ENCODE data around the gene CD7. TPM values are rescaled to one million over a fixed set of nuclear protein-coding genes. Genes with fewer than 3 reads are reported as not detected.
A peak's percentile ranks its signal among the peaks of the same experiment; 100 is the strongest.

CD7 gene
- total and polyA plus RNA-seq, 9 of the 15 experiments (the other 6 are each of a cell fraction or from before 2014, with no cell fraction given) = 0.21 to 0.35 TPM; not detected in 7

DNA sequence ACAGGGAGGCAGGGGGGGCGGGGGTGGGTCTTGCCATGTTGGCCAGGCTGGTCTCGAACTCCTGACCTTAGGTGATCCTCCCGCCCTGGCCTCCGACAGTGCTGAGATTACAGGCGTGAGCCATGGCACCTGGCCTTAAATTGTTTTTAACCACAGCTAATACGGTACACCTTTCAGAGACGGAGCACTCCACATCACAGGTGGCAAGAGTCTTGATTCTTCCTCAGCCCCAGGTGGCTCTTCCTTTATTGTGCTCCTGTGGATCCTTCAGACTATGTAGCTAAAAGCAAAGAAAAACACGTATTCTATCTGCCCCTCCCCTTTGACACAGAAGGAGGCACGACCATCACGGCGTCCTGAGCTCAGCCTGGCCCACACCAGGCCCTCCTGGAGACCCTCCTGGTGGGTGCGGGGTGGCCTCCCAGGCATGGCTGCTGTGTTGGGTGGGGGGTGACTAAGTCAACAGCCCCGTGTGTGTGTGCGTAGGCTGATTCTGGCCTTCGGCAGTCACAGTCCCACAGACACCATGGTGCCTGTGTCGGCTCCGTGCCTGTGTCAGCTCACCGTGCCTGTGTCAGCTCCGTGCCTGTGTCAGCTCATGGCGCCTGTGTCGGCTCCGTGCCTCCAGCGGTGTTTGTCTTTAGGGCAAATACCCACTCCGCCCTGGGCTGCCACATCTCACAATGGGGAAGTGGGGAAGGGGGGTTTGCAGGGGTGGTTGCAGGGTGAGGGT lies 26.9 kb upstream of the CD7 start (continued):
- TF ChIP-seq, protein P1, sequence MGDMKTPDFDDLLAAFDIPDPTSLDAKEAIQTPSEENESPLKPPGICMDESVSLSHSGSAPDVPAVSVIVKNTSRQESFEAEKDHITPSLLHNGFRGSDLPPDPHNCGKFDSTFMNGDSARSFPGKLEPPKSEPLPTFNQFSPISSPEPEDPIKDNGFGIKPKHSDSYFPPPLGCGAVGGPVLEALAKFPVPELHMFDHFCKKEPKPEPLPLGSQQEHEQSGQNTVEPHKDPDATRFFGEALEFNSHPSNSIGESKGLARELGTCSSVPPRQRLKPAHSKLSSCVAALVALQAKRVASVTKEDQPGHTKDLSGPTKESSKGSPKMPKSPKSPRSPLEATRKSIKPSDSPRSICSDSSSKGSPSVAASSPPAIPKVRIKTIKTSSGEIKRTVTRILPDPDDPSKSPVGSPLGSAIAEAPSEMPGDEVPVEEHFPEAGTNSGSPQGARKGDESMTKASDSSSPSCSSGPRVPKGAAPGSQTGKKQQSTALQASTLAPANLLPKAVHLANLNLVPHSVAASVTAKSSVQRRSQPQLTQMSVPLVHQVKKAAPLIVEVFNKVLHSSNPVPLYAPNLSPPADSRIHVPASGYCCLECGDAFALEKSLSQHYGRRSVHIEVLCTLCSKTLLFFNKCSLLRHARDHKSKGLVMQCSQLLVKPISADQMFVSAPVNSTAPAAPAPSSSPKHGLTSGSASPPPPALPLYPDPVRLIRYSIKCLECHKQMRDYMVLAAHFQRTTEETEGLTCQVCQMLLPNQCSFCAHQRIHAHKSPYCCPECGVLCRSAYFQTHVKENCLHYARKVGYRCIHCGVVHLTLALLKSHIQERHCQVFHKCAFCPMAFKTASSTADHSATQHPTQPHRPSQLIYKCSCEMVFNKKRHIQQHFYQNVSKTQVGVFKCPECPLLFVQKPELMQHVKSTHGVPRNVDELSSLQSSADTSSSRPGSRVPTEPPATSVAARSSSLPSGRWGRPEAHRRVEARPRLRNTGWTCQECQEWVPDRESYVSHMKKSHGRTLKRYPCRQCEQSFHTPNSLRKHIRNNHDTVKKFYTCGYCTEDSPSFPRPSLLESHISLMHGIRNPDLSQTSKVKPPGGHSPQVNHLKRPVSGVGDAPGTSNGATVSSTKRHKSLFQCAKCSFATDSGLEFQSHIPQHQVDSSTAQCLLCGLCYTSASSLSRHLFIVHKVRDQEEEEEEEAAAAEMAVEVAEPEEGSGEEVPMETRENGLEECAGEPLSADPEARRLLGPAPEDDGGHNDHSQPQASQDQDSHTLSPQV (IDR thresholded peaks at IDR 0.05) = peak; percentile 75; the same call in 1 of the 2 replicates
- TF ChIP-seq ZBTB17 (CRISPR knock-in tag; IDR thresholded peaks at IDR 0.05) (peak; percentile 86), PCBP1 (IDR thresholded peaks at IDR 0.05; ENCODE audit: low read depth, low read length, poor library complexity, severe bottlenecking) (peak; percentile 41), HNRNPLL (IDR thresholded peaks at IDR 0.05; ENCODE audit: low read depth, low read length, poor library complexity, severe bottlenecking) (no peak), SOX6 (IDR thresholded peaks at IDR 0.05) (no peak), NCOA6 (IDR thresholded peaks at IDR 0.05) (no peak), NR4A1 (CRISPR knock-in tag; IDR thresholded peaks at IDR 0.05) (0 out of 2 replicates have a peak, but pooled peaks have one; percentile 46), NR4A1 (tag; IDR thresholded peaks at IDR 0.05) (no peak; the same call in 1 of the 2 replicates), RBFOX2 (IDR thresholded peaks at IDR 0.05; ENCODE audit: low read depth, low read length) (peak; percentile 39; the same call in 1 of the 2 replicates), RBM14 (IDR thresholded peaks at IDR 0.05; ENCODE audit: borderline replicate concordance, insufficient read depth, low read depth, low read length) (0 out of 2 replicates have a peak, but pooled peaks have one; percentile 38), KAT7 (CRISPR knock-in tag; IDR thresholded peaks at IDR 0.05; ENCODE audit: borderline replicate concordance) (no peak), WHSC1 (IDR thresholded peaks at IDR 0.05; ENCODE audit: low read length) (no peak), SMARCA4 (IDR thresholded peaks at IDR 0.05) (no peak)
- TF ChIP-seq, protein P2, sequence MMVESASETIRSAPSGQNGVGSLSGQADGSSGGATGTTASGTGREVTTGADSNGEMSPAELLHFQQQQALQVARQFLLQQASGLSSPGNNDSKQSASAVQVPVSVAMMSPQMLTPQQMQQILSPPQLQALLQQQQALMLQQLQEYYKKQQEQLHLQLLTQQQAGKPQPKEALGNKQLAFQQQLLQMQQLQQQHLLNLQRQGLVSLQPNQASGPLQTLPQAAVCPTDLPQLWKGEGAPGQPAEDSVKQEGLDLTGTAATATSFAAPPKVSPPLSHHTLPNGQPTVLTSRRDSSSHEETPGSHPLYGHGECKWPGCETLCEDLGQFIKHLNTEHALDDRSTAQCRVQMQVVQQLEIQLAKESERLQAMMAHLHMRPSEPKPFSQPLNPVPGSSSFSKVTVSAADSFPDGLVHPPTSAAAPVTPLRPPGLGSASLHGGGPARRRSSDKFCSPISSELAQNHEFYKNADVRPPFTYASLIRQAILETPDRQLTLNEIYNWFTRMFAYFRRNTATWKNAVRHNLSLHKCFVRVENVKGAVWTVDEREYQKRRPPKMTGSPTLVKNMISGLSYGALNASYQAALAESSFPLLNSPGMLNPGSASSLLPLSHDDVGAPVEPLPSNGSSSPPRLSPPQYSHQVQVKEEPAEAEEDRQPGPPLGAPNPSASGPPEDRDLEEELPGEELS (CRISPR knock-in tag; IDR thresholded peaks at IDR 0.05; ENCODE audit: borderline replicate concordance) = 0 out of 2 replicates have a peak, but pooled peaks have one; percentile 20
- TF ChIP-seq, protein P3, sequence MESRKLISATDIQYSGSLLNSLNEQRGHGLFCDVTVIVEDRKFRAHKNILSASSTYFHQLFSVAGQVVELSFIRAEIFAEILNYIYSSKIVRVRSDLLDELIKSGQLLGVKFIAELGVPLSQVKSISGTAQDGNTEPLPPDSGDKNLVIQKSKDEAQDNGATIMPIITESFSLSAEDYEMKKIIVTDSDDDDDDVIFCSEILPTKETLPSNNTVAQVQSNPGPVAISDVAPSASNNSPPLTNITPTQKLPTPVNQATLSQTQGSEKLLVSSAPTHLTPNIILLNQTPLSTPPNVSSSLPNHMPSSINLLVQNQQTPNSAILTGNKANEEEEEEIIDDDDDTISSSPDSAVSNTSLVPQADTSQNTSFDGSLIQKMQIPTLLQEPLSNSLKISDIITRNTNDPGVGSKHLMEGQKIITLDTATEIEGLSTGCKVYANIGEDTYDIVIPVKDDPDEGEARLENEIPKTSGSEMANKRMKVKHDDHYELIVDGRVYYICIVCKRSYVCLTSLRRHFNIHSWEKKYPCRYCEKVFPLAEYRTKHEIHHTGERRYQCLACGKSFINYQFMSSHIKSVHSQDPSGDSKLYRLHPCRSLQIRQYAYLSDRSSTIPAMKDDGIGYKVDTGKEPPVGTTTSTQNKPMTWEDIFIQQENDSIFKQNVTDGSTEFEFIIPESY (CRISPR knock-in tag; IDR thresholded peaks at IDR 0.05) = no peak

Measured in K562 (cell line).